GM06990 (cell line): Measurements from ENCODE around the gene HMCES.

Experiments used
- DNase-seq: peaks from one replicate; pipeline ENCODE4 v3.0.0-alpha.2; 2011; ENCODE audit not compliant: insufficient read length; ENCODE audit errors: extremely low read depth
- H3K27me3 ChIP-seq: replicated peaks from 2 replicates; pipeline ENCODE4 v1.6.0; 2011; ENCODE audit warnings: low read length; ENCODE audit not compliant: control insufficient read depth, insufficient read depth
- H3K36me3 ChIP-seq: 2 replicates; pipeline ENCODE4 v1.5.1; 2011; ENCODE audit warnings: low read length; ENCODE audit not compliant: control insufficient read depth, insufficient read depth
- H3K4me3 ChIP-seq: replicated peaks from 2 replicates; pipeline ENCODE4 v1.5.1; 2011; ENCODE audit warnings: low read depth, mild to moderate bottlenecking, control low read depth, low read length
- TF ChIP-seq, protein P1 (sequence below): IDR thresholded peaks from 2 replicates; pipeline ENCODE4 v1.5.1; 2011; ENCODE audit warnings: low read length, control low read depth, mild to moderate bottlenecking, inconsistent platforms; ENCODE audit not compliant: insufficient read depth, poor library complexity, severe bottlenecking

The HMCES gene

GRCh38 chr3:129281726-129282125, 3.1 kb downstream of the HMCES start:
- H3K4me3 ChIP-seq = no peak overlapping the region
- TF ChIP-seq, protein P1, sequence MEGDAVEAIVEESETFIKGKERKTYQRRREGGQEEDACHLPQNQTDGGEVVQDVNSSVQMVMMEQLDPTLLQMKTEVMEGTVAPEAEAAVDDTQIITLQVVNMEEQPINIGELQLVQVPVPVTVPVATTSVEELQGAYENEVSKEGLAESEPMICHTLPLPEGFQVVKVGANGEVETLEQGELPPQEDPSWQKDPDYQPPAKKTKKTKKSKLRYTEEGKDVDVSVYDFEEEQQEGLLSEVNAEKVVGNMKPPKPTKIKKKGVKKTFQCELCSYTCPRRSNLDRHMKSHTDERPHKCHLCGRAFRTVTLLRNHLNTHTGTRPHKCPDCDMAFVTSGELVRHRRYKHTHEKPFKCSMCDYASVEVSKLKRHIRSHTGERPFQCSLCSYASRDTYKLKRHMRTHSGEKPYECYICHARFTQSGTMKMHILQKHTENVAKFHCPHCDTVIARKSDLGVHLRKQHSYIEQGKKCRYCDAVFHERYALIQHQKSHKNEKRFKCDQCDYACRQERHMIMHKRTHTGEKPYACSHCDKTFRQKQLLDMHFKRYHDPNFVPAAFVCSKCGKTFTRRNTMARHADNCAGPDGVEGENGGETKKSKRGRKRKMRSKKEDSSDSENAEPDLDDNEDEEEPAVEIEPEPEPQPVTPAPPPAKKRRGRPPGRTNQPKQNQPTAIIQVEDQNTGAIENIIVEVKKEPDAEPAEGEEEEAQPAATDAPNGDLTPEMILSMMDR = no peak

DNA sequence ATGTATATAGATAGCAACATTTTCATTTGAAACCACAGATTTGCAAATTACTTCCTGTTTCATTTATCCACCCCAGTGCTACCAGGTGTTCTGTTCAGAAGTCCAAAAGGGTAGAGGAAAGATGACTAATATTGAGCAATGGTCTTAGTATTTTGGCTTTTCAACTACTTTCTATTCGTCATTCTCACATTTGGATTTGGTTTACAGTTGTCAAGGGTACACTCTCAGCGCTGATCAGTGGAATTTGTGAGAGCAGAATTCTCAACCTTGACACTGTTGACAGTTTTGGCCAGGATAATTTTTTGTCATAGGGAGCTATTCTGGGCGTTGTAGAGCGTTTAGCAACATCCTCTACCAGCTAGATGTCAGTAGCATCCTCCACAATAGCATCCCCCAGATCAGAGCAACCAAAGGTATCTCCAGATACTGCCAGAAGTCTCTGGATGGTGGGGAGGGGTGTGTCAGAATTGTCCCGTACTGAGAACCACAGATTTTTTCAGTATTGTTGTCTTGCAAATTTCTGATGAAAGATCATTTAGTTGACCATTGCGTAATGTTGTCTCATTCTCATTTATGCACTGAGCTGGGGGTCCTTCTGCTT, 4.2 kb downstream of the HMCES start:
- TF ChIP-seq, protein P1 = no peak
- H3K4me3 ChIP-seq = no peak overlapping the region
- peak; percentile 83 for DNase-seq
- H3K27me3 ChIP-seq = no peaks in the 10 kb centered on the region
- peaks cover 2% of the 10 kb centered on the region for H3K36me3 ChIP-seq

More at GRCh38 chr3:129281726-129282125, 3.1 kb downstream of the HMCES start:
- no peak for DNase-seq
- H3K27me3 ChIP-seq = no peaks in the 10 kb centered on the region
- H3K36me3 ChIP-seq = peaks cover 9% of the 10 kb centered on the region

GRCh38 chr3:129286081-129286480, 7.4 kb downstream of the HMCES start:
- Histone ChIP-seq H3K4me3 (no peak overlapping the region), H3K36me3 (peaks cover 2% of the 10 kb centered on the region; the same call in 1 of the 2 replicates), H3K27me3 (no peaks in the 10 kb centered on the region)
- TF ChIP-seq, protein P1 = no peak
- no peak for DNase-seq

- H3K4me3 ChIP-seq = no peak overlapping the region
- TF ChIP-seq, protein P1 = no peak
- H3K36me3 ChIP-seq = peaks cover 2% of the 10 kb centered on the region; the same call in 1 of the 2 replicates
- H3K27me3 ChIP-seq = no peaks in the 10 kb centered on the region
- DNase-seq = no peak
Observed at GRCh38 chr3:129288446-129288845, 9.8 kb downstream of the HMCES start.

DNA sequence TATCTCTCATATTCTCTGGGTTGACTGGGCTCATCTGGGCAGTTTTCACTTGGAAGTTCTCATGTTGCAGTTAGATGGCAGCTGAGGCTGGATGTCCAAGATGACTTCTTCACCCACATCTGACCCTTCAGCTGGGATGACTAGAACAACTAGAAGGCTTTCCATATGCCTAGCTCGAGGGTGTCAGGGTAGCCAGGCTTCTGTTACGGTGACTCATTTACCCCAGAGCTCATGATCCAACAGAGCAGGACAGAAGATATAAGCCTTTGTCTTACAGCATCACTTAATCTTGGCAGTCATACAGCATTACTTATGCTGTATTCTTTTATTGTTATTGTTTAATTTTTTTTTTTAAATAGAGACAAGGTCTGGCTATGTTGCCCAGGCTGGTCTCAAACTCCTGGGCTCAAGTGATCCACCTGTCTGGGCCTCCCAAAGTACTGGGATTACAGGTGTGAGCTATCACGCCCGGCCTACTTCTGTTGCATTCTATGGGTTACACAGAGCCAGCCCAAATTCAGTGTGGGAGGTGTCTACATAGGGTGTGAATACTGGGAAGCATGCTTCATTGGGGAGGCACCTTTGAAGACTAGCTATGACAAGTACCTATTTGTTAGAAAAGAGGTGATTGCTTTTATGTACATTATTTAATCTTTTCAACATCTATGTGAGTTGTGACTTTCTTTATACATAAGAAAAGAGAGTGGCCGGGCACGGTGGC, 10.7 kb downstream of the HMCES start:
- H3K36me3 ChIP-seq = peaks cover 2% of the 10 kb centered on the region; the same call in 1 of the 2 replicates
- TF ChIP-seq, protein P1 = no peak
- DNase-seq = no peak
- no peaks in the 10 kb centered on the region for H3K27me3 ChIP-seq
- H3K4me3 ChIP-seq = no peak overlapping the region
